HAP-1 (cell line): ENCODE data around the gene C20orf141.
"Not testable (repeated sequence)": the region's sequence is repeated elsewhere in the genome, so short reads cannot be mapped to it uniquely, and the experiment has no call there.

ENCODE experiments used
- DNase-seq, 2 experiments: peaks; one replicate each; pipeline ENCODE4 v3.0.0-alpha.2; 2016 to 2020; ENCODE audit warnings: low spot score in 2 of 2
- H3K27me3 ChIP-seq: fragments of 250-450 bp; sonication (Bioruptor Pico); 2 replicates; pipeline ENCODE4 v1.5.1; 2020; ENCODE audit warnings: low read depth, mild to moderate bottlenecking, moderate library complexity
- H3K36me3 ChIP-seq: fragments of 250-450 bp; sonication (Bioruptor Pico); replicated peaks from 2 replicates; pipeline ENCODE4 v1.5.1; 2020; ENCODE audit warnings: mild to moderate bottlenecking
- H3K4me1 ChIP-seq: fragments of 250-450 bp; sonication (Bioruptor Pico); 2 replicates; pipeline ENCODE4 v1.5.1; 2020; ENCODE audit warnings: mild to moderate bottlenecking
- H3K4me3 ChIP-seq: fragments of 250-450 bp; sonication (Bioruptor Pico); 2 replicates; pipeline ENCODE4 v1.5.1; 2020; ENCODE audit warnings: mild to moderate bottlenecking, moderate library complexity
- H3K9me3 ChIP-seq: fragments of 250-450 bp; sonication (Bioruptor Pico); 2 replicates; pipeline ENCODE4 v1.5.1; 2020; ENCODE audit warnings: mild to moderate bottlenecking, moderate library complexity
- in situ Hi-C: fragments of 300-500 bp; cut with MboI; formaldehyde crosslinking; loops from 3 replicates; pipeline ENCODE4 v1.14.3; 2020; ENCODE audit warnings: low sequenced_read_pairs, inconsistent platforms, mixed read lengths

Gene C20orf141

DNA sequence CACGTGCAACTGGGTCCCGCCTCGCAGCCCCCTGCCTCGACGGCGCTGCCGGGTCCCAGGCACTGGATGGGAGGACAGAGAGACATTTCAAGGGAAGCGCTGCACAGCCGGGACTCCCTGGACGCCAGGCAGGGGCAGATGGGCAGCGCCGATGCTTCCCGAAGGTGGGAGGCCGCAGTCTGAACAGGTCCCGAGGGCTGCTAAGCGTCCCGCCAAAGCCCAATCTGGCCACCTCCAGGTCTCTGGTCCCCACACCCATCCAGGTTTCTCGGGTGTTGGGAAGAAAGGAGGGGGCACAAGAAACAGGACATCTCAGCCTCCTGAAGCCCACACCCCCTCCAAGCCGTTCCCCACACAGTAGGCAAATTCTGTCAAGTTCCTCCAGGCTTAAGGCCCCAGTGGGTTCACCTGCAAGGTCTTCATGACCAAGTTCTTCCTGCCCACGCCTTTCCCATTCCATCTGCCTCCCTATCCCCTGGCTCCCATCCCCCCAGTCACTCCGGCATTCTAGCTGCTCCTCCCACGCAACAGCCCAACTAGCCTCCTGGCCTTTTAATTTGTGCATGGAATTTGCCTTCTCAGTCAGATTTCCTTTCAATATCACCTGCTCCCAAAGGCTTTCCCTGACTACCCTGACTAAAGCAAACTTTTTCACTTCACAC, 9.0 kb upstream of the C20orf141 start:
- no peaks in the 10 kb centered on the region for H3K9me3 ChIP-seq
- no peaks in the 10 kb centered on the region for H3K36me3 ChIP-seq
- H3K27me3 ChIP-seq, result no peaks in the 10 kb centered on the region
- H3K4me1 ChIP-seq, result peaks cover 9% of the 10 kb centered on the region
- no peak overlapping the region for H3K4me3 ChIP-seq
- no peak for DNase-seq
- in situ Hi-C loops, result no loop called here

DNA sequence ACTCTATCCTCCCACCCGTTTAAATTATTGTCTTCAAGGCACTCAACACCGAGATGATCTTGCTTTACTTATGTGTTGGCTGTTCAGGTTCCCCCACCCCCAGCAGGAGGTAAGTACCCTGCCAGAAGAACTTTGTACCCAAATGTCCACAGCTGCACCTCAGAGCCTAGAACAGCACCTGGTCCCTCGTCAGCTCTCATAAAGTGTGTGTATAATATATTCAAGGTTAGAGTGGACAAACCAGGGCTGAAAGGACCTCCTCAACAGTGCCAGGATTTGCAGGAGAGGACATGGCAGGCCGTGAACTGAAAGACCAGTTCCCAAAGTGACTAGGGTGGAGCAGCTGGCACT, 8.5 kb upstream of the C20orf141 start:
- peaks cover 4% of the 10 kb centered on the region; the same call in 1 of the 2 replicates for H3K4me1 ChIP-seq
- H3K36me3 ChIP-seq, result no peaks in the 10 kb centered on the region
- in situ Hi-C loops, result no loop called here
- no peak for DNase-seq
- no peaks in the 10 kb centered on the region for H3K9me3 ChIP-seq
- H3K4me3 ChIP-seq, result no peak overlapping the region
- no peaks in the 10 kb centered on the region; the same call in 1 of the 2 replicates for H3K27me3 ChIP-seq

DNA sequence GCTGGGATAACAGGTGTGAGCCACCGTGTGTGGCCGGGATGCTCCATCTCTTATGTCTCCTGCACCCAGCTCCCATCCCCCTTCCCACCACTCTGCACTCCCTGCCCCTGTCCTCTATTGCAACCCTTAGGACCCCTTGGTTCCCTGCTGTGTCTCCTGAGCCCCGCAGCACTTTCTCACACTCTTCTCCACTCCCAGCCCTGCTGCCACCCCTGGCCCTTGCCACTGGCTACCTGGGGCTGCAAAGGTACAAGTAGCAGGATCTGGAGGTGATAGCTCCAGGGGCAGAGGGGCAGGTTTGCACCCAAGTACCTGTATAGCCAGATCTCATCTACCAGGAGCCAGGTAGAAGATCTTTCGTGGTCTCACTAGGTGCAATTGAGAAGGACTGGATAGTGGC, 7.8 kb upstream of the C20orf141 start:
- Histone ChIP-seq H3K27me3 (no peaks in the 10 kb centered on the region; the same call in 1 of the 2 replicates), H3K4me3 (no peak overlapping the region), H3K36me3 (no peaks in the 10 kb centered on the region), H3K4me1 (no peaks in the 10 kb centered on the region), H3K9me3 (peaks cover 3% of the 10 kb centered on the region; the same call in 1 of the 2 replicates)
- in situ Hi-C loops, result no loop called here
- DNase-seq, result no peak

DNA sequence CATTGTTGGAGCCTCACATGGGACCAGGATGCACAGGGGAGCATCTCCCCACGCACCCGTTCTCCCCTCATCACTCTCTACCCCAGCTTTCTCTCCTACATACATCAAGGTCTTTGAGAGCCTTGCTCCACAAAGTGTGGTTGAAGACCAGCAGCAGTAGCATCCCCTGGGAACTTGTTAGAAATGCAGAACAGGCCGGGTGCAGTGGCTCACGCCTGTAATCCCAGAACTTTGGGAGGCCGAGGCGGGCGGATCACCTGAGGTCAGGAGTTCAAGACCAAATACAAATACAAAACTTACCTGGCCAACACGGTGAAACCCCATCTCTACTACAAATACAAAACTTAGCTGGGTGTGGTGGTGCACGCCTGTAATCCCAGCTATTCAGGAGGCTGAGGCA, 6.9 kb upstream of the C20orf141 start:
- DNase-seq, in situ Hi-C loops, H3K9me3 ChIP-seq, H3K4me1 ChIP-seq, H3K27me3 ChIP-seq, H3K36me3 ChIP-seq, H3K4me3 ChIP-seq: not testable (repeated sequence)

DNA sequence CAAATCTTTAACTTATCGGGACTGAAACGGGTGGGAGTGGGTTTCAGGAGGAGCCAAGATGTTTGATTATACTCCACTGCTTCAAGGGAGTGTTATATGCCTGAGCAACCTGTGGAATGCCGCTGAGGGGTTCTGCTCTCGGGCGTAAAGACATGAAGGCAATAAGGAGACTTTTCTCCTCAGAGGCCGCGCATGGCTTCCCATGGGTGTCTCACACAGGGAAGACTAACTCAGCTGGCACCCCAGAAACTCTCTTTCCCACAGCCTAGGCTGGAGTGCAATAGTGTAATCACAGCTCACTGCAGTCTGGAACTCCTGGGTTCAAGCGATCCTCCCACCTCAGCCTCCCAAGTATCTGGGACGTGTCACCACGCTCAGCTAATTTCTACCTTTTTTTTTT, 5.1 kb upstream of the C20orf141 start:
- H3K27me3 ChIP-seq, result no peaks in the 10 kb centered on the region; the same call in 1 of the 2 replicates
- no peak for DNase-seq
- no peaks in the 10 kb centered on the region for H3K36me3 ChIP-seq
- in situ Hi-C loops, result no loop called here
- H3K4me1 ChIP-seq, result no peaks in the 10 kb centered on the region
- peaks cover 3% of the 10 kb centered on the region for H3K9me3 ChIP-seq
- H3K4me3 ChIP-seq, result no peak overlapping the region

DNA sequence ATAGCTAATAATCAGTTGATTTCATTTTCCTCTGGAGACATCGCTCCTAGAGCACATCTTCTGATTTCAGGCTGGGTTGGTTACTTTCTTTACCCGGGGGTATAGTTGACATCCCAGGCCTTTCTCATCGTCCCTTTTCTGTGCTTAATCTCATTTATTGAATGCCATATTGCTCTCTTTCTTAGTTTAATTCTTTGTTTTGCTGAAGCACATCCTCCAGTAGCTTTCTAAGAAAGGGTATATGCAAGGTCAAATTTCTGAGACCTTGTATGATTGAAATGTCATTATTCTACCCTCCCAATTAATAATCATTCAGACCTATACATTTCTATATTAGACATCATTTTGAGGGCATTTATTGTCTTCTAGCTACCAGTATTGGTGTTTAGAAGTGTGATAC, 2.6 kb upstream of the C20orf141 start:
- DNase-seq, result no peak
- Histone ChIP-seq H3K4me3 (no peak overlapping the region), H3K36me3 (no peaks in the 10 kb centered on the region), H3K4me1 (no peaks in the 10 kb centered on the region), H3K27me3 (no peaks in the 10 kb centered on the region; the same call in 1 of the 2 replicates), H3K9me3 (peaks cover 3% of the 10 kb centered on the region)
- in situ Hi-C loops, result no loop called here

DNA sequence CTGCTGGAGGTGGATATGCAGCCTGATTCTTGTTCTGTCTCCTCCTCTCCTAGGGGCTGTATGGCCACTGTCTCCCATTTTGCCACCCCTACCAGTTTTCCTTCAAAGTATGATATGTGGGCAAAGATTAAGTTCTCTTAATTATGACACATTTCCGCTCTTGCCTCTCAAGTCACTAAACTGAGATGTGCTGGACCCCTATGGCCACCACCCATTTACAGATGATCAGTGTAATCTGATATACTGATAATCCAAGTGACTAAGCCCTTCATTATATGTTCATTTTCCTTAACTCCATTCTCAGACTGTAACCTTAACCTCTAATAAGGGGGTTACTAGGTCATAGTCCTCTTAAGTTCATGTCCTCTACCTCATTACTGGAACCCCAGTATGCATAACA, 711 bp upstream of the C20orf141 start:
- Histone ChIP-seq H3K4me3 (no peak overlapping the region), H3K27me3 (no peaks in the 10 kb centered on the region; the same call in 1 of the 2 replicates), H3K4me1 (no peaks in the 10 kb centered on the region), H3K9me3 (peaks cover 3% of the 10 kb centered on the region), H3K36me3 (no peaks in the 10 kb centered on the region)
- DNase-seq, result no peak
- in situ Hi-C loops, result no loop called here

DNA sequence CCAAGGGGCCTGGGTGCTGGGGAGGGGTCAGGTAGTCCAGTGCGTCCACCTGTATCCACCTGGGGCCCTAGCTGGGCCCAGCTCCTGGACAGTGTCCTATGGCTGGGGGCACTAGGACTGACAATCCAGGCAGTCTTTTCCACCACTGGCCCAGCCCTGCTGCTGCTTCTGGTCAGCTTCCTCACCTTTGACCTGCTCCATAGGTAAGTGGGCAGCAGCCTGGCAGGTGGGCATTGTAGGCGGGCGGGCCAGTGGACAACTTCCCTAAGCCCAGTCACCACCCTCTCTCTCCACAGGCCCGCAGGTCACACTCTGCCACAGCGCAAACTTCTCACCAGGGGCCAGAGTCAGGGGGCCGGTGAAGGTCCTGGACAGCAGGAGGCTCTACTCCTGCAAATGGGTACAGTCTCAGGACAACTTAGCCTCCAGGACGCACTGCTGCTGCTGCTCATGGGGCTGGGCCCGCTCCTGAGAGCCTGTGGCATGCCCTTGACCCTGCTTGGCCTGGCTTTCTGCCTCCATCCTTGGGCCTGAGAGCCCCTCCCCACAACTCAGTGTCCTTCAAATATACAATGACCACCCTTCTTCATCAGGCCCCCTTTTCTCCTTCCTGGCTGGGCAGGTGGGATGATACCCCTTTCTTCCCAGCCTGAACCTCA, 584 bp downstream of the C20orf141 start:
- no peaks in the 10 kb centered on the region; the same call in 1 of the 2 replicates for H3K27me3 ChIP-seq

DNA sequence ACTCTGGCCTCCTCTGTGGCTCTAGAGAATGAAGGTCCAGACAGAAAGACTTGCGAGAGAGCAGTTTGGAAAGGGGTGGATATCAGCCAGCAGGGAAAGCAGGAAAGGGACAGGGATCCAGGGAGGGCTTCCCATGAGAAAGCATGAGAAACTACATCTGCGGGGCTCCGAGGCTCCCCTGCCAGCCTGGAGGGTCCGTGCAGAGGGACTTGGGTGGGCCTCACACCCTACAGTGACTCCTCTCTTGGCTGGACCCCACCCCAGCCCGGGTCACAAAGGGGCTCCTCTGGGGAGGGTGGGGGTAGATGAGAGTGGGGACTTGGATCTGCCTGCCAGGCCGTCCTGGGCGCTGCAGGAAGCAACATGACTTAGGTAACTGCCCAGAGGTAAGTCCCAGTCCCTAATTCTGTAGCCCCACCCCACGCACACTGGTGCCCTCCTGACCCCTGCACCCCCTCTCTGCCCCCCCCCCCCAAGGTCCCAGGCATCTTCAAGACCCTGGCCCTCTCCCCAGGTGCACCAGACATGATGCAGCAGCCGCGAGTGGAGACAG, 1.3 kb downstream of the C20orf141 start, which contains the start of gene TMEM239:
TSS of gene TMEM239 (plus strand) at position 335 of the 553 bp plus-strand sequence. CDS start at position 526, 191 bp downstream.
- H3K9me3 ChIP-seq, result peaks cover 3% of the 10 kb centered on the region
- H3K27me3 ChIP-seq, result no peaks in the 10 kb centered on the region; the same call in 1 of the 2 replicates
- no peak within 1 kb of the TSS for H3K4me3 ChIP-seq
- no peak for DNase-seq
- no peaks in the 10 kb centered on the region for H3K36me3 ChIP-seq
- in situ Hi-C loops, result no loop called here
- no peaks in the 10 kb centered on the region for H3K4me1 ChIP-seq

More for the DNA sequence above, 584 bp downstream of the C20orf141 start:
- no peak overlapping the region for H3K4me3 ChIP-seq
- H3K9me3 ChIP-seq, result peaks cover 3% of the 10 kb centered on the region
- in situ Hi-C loops, result no loop called here
- H3K4me1 ChIP-seq, result no peaks in the 10 kb centered on the region
- no peak for DNase-seq
- no peaks in the 10 kb centered on the region for H3K36me3 ChIP-seq

DNA sequence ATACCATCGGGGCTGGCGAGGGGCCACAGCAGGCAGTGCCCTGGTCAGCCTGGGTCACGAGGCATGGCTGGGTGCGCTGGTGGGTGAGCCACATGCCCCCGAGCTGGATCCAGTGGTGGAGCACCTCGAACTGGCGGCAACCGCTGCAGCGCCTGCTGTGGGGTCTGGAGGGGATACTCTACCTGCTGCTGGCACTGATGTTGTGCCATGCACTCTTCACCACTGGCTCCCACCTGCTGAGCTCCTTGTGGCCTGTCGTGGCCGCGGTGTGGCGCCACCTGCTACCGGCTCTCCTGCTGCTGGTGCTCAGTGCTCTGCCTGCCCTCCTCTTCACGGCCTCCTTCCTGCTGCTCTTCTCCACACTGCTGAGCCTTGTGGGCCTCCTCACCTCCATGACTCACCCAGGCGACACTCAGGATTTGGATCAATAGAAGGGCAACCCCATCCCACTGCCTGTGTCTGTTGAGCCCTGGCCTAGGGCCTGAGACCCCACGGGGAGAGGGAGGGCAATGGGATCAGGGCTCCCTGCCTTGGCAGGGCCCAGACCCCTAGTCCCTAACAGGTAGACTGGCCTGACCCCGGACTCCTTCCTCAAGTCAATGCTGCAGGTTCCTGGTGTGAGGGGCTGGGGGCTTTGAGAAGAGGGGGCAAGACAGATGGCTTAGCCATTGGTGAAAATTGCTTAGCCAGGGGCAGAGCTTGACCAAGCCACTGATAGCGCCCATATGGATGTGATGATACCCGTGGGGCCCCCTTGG, 2.0 kb downstream of the C20orf141 start:
- Histone ChIP-seq H3K27me3 (no peaks in the 10 kb centered on the region), H3K9me3 (no peaks in the 10 kb centered on the region; the same call in none of the 2 replicates), H3K4me3 (no peak overlapping the region), H3K36me3 (no peaks in the 10 kb centered on the region), H3K4me1 (no peaks in the 10 kb centered on the region)
- peak in 1 of 2 experiments; percentile 38 for DNase-seq
- in situ Hi-C loops, result no loop called here

DNA sequence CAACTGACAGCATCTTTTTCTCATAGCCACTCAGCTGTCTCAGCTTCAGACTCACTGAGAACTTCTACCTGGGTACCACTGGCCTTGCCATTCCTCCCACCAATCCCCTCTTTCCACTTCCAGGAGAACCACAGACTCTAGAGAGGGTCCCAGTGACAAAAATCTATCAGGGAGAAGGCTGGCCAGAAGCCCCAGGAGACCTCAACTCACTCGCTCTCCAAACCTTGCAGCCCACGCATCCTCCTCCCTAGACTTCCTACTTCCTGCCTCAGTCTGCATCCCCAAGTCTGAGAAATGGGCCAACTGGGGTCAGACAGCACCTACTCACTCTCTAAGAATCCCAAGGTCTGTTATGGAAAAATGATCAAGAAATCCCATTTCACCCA, 2.5 kb downstream of the C20orf141 start:
- H3K27me3 ChIP-seq, result no peaks in the 10 kb centered on the region
- no peak for DNase-seq
- H3K9me3 ChIP-seq, result no peaks in the 10 kb centered on the region; the same call in 1 of the 2 replicates
- in situ Hi-C loops, result no loop called here
- no peaks in the 10 kb centered on the region for H3K4me1 ChIP-seq
- no peak overlapping the region for H3K4me3 ChIP-seq
- H3K36me3 ChIP-seq, result no peaks in the 10 kb centered on the region

DNA sequence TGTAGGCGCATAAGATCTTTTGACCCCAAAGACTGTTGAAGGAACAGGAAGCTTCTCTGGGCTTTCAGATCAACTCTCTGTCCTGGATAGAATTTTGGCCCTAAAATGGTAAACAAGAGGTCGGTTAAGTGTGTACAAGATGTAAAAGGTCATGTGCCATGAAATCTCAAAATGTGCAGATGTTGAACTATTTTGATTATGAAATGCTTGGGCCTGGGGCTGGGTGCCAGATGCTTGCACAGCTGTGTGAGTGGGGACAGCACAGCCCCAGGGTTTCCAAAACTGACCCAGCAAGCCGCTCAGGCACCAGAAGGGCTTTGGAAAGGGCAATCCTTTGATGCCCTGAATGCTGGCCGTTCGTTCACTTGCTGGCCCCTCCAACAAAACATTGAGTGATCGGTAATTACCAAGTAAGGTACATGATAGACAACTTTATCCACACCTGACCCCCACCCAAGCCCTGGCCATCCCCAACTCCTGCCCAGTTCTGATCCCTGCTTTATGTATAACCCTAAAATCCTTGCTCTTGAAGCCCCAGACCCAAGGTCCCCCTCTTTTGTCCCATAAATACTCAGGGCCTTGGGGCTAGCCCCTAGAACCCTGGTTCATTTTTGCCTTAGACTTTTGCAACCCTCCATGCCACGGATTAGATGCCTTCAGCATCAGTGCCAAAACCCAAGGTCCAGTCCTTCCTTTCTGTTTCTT, 3.3 kb downstream of the C20orf141 start:
- Histone ChIP-seq H3K27me3 (no peaks in the 10 kb centered on the region), H3K9me3 (no peaks in the 10 kb centered on the region), H3K36me3 (no peaks in the 10 kb centered on the region), H3K4me1 (no peaks in the 10 kb centered on the region), H3K4me3 (no peak overlapping the region)
- DNase-seq, result no peak
- in situ Hi-C loops, result no loop called here
